Hematopoietic multipotent progenitor cell treated with erythropoietin and hydrocortisone succinate and interleukin-3 and kit ligand, for 6 days (in vitro differentiated cells): ENCODE data around the gene SLC22A31.
"Not testable (repeated sequence)": the region's sequence is repeated elsewhere in the genome, so short reads cannot be mapped to it uniquely, and the experiment has no call there.

Experiments used
- DNase-seq: peaks from one replicate; pipeline ENCODE4 v3.0.0-alpha.2; 2015

The SLC22A31 gene

GRCh38 chr16:89192956-89193575, 7.3 kb downstream of the SLC22A31 start:
- peak; percentile 65 for DNase-seq

GRCh38 chr16:89192186-89192955, 8.0 kb downstream of the SLC22A31 start:
- peak; percentile 77 for DNase-seq

GRCh38 chr16:89191901-89192185, 8.5 kb downstream of the SLC22A31 start:
- no peak for DNase-seq

DNA sequence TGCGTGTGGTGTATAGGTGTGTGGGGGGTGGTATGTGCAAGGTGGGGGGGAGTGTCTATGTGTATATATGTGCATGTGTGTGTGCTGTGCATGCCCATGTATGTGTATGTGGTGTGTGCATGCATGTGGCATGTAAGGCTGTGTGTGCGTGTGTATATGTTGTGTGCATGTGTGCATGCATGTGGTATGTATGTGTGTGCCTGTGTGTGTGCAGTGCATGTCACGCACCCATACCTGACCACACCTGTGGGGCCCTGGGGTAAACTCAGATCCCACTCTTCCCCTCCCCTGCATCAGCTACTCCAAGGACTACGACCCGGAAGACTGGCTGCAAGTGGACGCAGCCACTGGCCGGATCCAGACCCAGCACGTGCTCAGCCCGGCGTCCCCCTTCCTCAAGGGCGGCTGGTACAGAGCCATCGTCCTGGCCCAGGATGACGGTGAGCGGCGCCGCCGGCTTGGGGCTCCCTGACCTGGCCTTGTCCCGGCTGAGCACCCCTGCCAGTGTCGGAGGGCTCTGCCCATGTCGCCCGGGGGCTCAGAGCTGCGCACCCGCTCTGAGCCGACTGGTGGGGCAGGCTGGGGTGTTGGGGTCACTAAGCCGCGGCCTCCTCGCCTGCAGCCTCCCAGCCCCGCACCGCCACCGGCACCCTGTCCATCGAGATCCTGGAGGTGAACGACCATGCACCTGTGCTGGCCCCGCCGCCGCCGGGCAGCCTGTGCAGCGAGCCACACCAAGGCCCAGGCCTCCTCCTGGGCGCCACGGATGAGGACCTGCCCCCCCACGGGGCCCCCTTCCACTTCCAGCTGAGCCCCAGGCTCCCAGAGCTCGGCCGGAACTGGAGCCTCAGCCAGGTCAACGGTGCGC, 9.1 kb downstream of the SLC22A31 start:
- no peak for DNase-seq

GRCh38 chr16:89190150-89190958, 10.0 kb downstream of the SLC22A31 start:
- DNase-seq = no peak

GRCh38 chr16:89189358-89190025, 10.8 kb downstream of the SLC22A31 start:
- DNase-seq = no peak

GRCh38 chr16:89188471-89189357, 11.6 kb downstream of the SLC22A31 start:
- DNase-seq = not testable (repeated sequence)

DNA sequence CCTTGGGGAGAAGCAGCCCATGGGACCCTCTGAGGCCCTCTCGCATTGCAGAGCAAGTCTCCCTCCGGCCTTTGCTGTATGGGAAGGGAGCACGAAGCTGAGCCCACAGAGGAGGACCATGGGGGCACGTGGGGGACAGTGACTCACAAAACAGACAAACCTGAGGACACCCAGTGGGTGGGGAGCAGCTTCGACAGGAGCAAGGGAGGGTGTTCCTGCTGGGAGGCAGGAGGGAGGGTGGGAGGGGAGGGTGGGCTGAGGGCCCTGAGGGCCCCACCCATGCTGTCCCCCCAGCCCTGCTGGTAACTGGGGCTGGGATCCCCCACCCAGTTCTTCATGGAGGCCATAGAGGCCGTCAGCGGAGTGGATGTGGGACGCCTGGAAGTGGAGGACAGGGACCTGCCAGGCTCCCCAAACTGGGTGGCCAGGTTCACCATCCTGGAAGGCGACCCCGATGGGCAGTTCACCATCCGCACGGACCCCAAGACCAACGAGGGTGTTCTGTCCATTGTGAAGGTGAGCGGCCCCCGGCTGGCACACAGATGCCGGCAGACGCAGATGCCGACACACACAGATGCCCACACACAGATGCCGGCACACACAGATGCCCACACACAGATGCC, 12.5 kb downstream of the SLC22A31 start:
- no peak for DNase-seq

GRCh38 chr16:89187032-89187769, 13.1 kb downstream of the SLC22A31 start:
- peak; percentile 62 for DNase-seq

- not testable (repeated sequence) for DNase-seq
These were observed 13.7 kb downstream of the SLC22A31 start for GRCh38 chr16:89186593-89187031.

DNA sequence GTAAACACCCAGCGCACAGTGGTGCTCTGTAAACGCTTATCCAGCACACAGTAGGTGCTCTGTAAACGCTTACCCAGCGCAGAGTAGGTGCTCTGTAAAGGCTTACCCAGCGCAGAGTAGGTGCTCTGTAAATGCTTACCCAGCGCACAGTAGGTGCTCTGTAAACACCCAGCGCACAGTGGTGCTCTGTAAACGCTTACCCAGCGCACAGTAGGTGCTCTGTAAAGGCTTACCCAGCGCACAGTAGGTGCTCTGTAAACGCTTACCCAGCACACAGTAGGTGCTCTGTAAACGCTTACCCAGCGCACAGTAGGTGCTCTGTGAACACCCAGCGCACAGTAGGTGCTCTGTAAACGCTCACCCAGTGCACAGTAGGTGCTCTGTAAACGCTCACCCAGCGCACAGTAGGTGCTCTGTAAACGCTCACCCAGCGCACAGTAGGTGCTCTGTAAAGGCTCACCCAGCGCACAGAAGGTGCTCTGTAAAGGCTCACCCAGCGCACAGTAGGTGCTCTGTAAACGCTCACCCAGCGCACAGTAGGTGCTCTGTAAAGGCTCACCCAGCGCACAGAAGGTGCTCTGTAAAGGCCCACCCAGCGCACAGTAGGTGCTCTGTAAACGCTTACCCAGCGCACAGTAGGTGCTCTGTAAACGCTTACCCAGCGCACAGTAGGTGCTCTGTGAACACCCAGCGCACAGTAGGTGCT, 14.3 kb downstream of the SLC22A31 start:
- DNase-seq = not testable (repeated sequence)

GRCh38 chr16:89184933-89185794, 15.2 kb downstream of the SLC22A31 start:
- DNase-seq = peak; percentile 47

DNA sequence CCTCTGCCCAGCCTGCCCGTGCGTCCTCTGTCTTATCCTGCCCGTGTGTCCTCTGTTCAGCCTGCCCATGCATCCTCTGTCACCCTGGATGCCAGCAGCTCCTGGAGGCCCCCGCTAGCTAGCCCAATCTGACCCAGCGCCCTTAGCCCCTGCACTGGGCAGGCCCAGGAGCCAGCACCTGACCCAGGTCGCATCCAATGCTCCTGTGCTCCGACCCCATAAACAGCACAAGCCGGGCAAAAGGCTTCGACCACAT, 15.7 kb downstream of the SLC22A31 start:
- DNase-seq = no peak

GRCh38 chr16:89183975-89184676, 16.2 kb downstream of the SLC22A31 start:
- no peak for DNase-seq

- no peak for DNase-seq
These were observed 16.9 kb downstream of the SLC22A31 start for GRCh38 chr16:89183463-89183862.

GRCh38 chr16:89179656-89180315, 20.6 kb downstream of the SLC22A31 start:
- DNase-seq = no peak

GRCh38 chr16:89179148-89179484, 21.2 kb downstream of the SLC22A31 start:
- no peak for DNase-seq
